WTC11 (cell line): ENCODE results near the gene CBX7. TPM values are rescaled to one million over a fixed set of nuclear protein-coding genes. Genes with fewer than 3 reads are reported as not detected.

Experiments used
- ATAC-seq: fragments of 200-7000 bp; cut with Tn5 transposase; 2 replicates; pipeline ENCODE4 v1.10.0; 2021; ENCODE audit warnings: mild to moderate bottlenecking, moderate library complexity
- CTCF ChIA-PET: fragments of 300-600 bp; sonication (Branson Sonifier 250); formaldehyde crosslinking; loops from one replicate; lab custom pipeline; 2021; ENCODE audit warnings: antibody characterized with exemption; lab: Charles Lee
- POLR2A ChIA-PET: fragments of 350-600 bp; sonication (Branson Sonifier 250); formaldehyde crosslinking; loops from one replicate; lab custom pipeline; 2021; ENCODE audit warnings: antibody characterized with exemption; lab: Charles Lee
- DNase-seq: peaks from one replicate; pipeline ENCODE4 v3.0.0; 2021; ENCODE audit warnings: low spot score
- H3K27ac Mint-ChIP-seq: 2 replicates; pipeline ENCODE4 v1.8.0; 2021; ENCODE audit warnings: mixed read lengths
- H3K27me3 Mint-ChIP-seq: 2 replicates; pipeline ENCODE4 v1.8.0; 2021; ENCODE audit warnings: low read depth, mild to moderate bottlenecking, moderate library complexity, mixed read lengths
- H3K36me3 Mint-ChIP-seq: 2 replicates; pipeline ENCODE4 v1.8.0; 2021; ENCODE audit warnings: mixed read lengths
- H3K4me1 Mint-ChIP-seq: 2 replicates; pipeline ENCODE4 v1.8.0; 2022; ENCODE audit warnings: mixed read lengths
- H3K4me3 Mint-ChIP-seq: 2 replicates; pipeline ENCODE4 v1.8.0; 2021; ENCODE audit warnings: mild to moderate bottlenecking, moderate library complexity, mixed read lengths
- H3K9me3 Mint-ChIP-seq: 2 replicates; pipeline ENCODE4 v1.8.0; 2021; ENCODE audit warnings: mixed read lengths
- CBFB ChIP-seq: sonication (generic); formaldehyde crosslinking; IDR thresholded peaks from 2 replicates; pipeline ENCODE4 v1.8.1; 2022; ENCODE audit warnings: mild to moderate bottlenecking, low read depth, missing genetic modification reagents
- FOXJ3 ChIP-seq: sonication (generic); formaldehyde crosslinking; IDR thresholded peaks from 2 replicates; pipeline ENCODE4 v1.9.0; 2021; ENCODE audit warnings: missing genetic modification reagents, mild to moderate bottlenecking, borderline replicate concordance
- GRHL2 ChIP-seq: fragments of 250-450 bp; sonication (Bioruptor Pico); IDR thresholded peaks from 2 replicates; pipeline ENCODE4 v1.8.0; 2022; ENCODE audit warnings: mild to moderate bottlenecking, moderate library complexity; ENCODE audit not compliant: insufficient replicate concordance, severe bottlenecking
- HMGA2 ChIP-seq: fragments of 250-450 bp; sonication (Bioruptor Pico); IDR thresholded peaks from 2 replicates; pipeline ENCODE4 v1.4.0; 2021; ENCODE audit warnings: mild to moderate bottlenecking, moderate library complexity
- RELA ChIP-seq: sonication (generic); formaldehyde crosslinking; IDR thresholded peaks from 2 replicates; pipeline ENCODE4 v1.8.1; 2022; ENCODE audit warnings: missing genetic modification reagents, mild to moderate bottlenecking, borderline replicate concordance
- TEAD1 ChIP-seq: sonication (generic); formaldehyde crosslinking; IDR thresholded peaks from 2 replicates; pipeline ENCODE4 v1.8.0; 2022; ENCODE audit warnings: mild to moderate bottlenecking, missing genetic modification reagents
- TP53 ChIP-seq: sonication (generic); formaldehyde crosslinking; IDR thresholded peaks from 2 replicates; pipeline ENCODE4 v1.8.1; 2023; ENCODE audit warnings: mild to moderate bottlenecking, missing genetic modification reagents
- ZBTB21 ChIP-seq: sonication (generic); formaldehyde crosslinking; IDR thresholded peaks from 2 replicates; pipeline ENCODE4 v1.8.1; 2023; ENCODE audit warnings: mild to moderate bottlenecking, missing genetic modification reagents, borderline replicate concordance
- ZNF121 ChIP-seq: sonication (generic); formaldehyde crosslinking; IDR thresholded peaks from 2 replicates; pipeline ENCODE4 v1.8.0; 2023; ENCODE audit warnings: missing genetic modification reagents
- ZNF396 ChIP-seq: fragments of 250-450 bp; sonication (Bioruptor Pico); IDR thresholded peaks from 2 replicates; pipeline ENCODE4 v1.8.0; 2021; ENCODE audit warnings: mild to moderate bottlenecking, moderate library complexity, borderline replicate concordance
- total RNA-seq: library from RNA; stranded (reverse); gene quantifications from 3 replicates; pipeline ENCODE4 v1.2.3, GENCODE V29; 2021
- TF ChIP-seq, protein P1 (sequence below): sonication (generic); formaldehyde crosslinking; IDR thresholded peaks from 2 replicates; pipeline ENCODE4 v1.8.1; 2022; ENCODE audit warnings: low read depth, missing genetic modification reagents, borderline replicate concordance
- TF ChIP-seq, protein P2 (sequence below): sonication (generic); formaldehyde crosslinking; conservative IDR thresholded peaks from 2 replicates; pipeline ENCODE4 v1.8.1; 2022; ENCODE audit warnings: mild to moderate bottlenecking, missing genetic modification reagents
- TF ChIP-seq, protein P3 (sequence below): sonication (generic); formaldehyde crosslinking; IDR thresholded peaks from 2 replicates; pipeline ENCODE4 v1.8.1; 2022; ENCODE audit warnings: low read depth, mild to moderate bottlenecking, moderate library complexity, missing genetic modification reagents, borderline replicate concordance
- TF ChIP-seq, protein P4 (sequence below): sonication (generic); formaldehyde crosslinking; IDR thresholded peaks from 2 replicates; pipeline ENCODE4 v1.8.1; 2023; ENCODE audit warnings: mild to moderate bottlenecking, missing genetic modification reagents, borderline replicate concordance
- TF ChIP-seq, protein P5 (sequence below): sonication (generic); formaldehyde crosslinking; IDR thresholded peaks from 2 replicates; pipeline ENCODE4 v1.8.0; 2022; ENCODE audit warnings: missing genetic modification reagents

Gene CBX7
- total RNA-seq, 1 experiment from 2014 or later: 10.6 TPM

DNA sequence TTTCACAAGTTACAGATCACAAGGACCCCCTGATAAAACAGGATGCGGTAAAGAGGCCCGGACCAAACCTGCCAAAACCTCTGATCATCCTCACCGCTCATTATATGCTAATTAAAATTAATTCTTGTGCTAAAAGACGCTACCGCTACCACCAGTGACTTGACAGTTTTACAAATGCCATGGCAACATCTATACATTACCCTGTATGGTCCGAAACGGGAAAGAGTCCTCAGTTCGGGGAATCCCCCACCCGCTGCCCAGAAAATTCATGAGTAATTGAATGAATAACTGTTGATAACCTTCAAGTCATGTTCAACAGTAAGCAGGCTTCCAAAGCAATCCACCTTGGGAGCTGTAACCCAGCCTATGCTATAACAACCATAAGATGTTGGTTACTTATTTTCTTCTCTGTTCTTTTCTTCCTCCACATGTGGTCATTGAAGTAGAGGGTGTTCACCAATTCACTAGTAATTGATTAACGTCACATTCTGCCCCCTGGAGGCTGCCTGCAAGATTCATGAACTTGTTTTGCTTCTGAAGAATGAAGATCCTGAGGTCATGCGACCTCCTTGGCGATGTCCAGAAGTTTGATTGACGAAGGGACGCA, 34.8 kb downstream of the CBX7 start:
- DNase-seq (peak; percentile 67), ATAC-seq (peak; percentile 32; the same call in 1 of the 2 replicates)
- Mint-ChIP-seq H3K27me3 (peaks cover 45% of the 10 kb centered on the region), H3K36me3 (no peaks in the 10 kb centered on the region), H3K27ac (no peak overlapping the region), H3K4me3 (no peak overlapping the region), H3K9me3 (no peaks in the 10 kb centered on the region), H3K4me1 (peaks cover 34% of the 10 kb centered on the region)
- CTCF ChIA-PET: interaction anchor here (1.5 kb wide), 1 partner anchor 18 kb away, joined by 3 read pairs; no protein-coding TSS in a partner anchor
- TF ChIP-seq FOXJ3 (CRISPR knock-in tag) (no peak), TEAD1 (CRISPR knock-in tag) (no peak), HMGA2 (CRISPR knock-in tag) (no peak), ZNF396 (CRISPR knock-in tag) (no peak), ZBTB21 (CRISPR knock-in tag) (no peak), RELA (no peak), GRHL2 (no peak), CBFB (CRISPR knock-in tag) (no peak), ZNF121 (no peak), TP53 (CRISPR knock-in tag) (no peak)
- TF ChIP-seq, protein P1, sequence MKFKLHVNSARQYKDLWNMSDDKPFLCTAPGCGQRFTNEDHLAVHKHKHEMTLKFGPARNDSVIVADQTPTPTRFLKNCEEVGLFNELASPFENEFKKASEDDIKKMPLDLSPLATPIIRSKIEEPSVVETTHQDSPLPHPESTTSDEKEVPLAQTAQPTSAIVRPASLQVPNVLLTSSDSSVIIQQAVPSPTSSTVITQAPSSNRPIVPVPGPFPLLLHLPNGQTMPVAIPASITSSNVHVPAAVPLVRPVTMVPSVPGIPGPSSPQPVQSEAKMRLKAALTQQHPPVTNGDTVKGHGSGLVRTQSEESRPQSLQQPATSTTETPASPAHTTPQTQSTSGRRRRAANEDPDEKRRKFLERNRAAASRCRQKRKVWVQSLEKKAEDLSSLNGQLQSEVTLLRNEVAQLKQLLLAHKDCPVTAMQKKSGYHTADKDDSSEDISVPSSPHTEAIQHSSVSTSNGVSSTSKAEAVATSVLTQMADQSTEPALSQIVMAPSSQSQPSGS (CRISPR knock-in tag): no peak
- TF ChIP-seq, protein P2, sequence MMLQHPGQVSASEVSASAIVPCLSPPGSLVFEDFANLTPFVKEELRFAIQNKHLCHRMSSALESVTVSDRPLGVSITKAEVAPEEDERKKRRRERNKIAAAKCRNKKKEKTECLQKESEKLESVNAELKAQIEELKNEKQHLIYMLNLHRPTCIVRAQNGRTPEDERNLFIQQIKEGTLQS (CRISPR knock-in tag): no peak
- TF ChIP-seq, protein P3, sequence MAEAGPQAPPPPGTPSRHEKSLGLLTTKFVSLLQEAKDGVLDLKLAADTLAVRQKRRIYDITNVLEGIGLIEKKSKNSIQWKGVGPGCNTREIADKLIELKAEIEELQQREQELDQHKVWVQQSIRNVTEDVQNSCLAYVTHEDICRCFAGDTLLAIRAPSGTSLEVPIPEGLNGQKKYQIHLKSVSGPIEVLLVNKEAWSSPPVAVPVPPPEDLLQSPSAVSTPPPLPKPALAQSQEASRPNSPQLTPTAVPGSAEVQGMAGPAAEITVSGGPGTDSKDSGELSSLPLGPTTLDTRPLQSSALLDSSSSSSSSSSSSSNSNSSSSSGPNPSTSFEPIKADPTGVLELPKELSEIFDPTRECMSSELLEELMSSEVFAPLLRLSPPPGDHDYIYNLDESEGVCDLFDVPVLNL (CRISPR knock-in tag): no peak
- TF ChIP-seq, protein P4, sequence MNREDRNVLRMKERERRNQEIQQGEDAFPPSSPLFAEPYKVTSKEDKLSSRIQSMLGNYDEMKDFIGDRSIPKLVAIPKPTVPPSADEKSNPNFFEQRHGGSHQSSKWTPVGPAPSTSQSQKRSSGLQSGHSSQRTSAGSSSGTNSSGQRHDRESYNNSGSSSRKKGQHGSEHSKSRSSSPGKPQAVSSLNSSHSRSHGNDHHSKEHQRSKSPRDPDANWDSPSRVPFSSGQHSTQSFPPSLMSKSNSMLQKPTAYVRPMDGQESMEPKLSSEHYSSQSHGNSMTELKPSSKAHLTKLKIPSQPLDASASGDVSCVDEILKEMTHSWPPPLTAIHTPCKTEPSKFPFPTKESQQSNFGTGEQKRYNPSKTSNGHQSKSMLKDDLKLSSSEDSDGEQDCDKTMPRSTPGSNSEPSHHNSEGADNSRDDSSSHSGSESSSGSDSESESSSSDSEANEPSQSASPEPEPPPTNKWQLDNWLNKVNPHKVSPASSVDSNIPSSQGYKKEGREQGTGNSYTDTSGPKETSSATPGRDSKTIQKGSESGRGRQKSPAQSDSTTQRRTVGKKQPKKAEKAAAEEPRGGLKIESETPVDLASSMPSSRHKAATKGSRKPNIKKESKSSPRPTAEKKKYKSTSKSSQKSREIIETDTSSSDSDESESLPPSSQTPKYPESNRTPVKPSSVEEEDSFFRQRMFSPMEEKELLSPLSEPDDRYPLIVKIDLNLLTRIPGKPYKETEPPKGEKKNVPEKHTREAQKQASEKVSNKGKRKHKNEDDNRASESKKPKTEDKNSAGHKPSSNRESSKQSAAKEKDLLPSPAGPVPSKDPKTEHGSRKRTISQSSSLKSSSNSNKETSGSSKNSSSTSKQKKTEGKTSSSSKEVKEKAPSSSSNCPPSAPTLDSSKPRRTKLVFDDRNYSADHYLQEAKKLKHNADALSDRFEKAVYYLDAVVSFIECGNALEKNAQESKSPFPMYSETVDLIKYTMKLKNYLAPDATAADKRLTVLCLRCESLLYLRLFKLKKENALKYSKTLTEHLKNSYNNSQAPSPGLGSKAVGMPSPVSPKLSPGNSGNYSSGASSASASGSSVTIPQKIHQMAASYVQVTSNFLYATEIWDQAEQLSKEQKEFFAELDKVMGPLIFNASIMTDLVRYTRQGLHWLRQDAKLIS (CRISPR knock-in tag): no peak
- TF ChIP-seq, protein P5, sequence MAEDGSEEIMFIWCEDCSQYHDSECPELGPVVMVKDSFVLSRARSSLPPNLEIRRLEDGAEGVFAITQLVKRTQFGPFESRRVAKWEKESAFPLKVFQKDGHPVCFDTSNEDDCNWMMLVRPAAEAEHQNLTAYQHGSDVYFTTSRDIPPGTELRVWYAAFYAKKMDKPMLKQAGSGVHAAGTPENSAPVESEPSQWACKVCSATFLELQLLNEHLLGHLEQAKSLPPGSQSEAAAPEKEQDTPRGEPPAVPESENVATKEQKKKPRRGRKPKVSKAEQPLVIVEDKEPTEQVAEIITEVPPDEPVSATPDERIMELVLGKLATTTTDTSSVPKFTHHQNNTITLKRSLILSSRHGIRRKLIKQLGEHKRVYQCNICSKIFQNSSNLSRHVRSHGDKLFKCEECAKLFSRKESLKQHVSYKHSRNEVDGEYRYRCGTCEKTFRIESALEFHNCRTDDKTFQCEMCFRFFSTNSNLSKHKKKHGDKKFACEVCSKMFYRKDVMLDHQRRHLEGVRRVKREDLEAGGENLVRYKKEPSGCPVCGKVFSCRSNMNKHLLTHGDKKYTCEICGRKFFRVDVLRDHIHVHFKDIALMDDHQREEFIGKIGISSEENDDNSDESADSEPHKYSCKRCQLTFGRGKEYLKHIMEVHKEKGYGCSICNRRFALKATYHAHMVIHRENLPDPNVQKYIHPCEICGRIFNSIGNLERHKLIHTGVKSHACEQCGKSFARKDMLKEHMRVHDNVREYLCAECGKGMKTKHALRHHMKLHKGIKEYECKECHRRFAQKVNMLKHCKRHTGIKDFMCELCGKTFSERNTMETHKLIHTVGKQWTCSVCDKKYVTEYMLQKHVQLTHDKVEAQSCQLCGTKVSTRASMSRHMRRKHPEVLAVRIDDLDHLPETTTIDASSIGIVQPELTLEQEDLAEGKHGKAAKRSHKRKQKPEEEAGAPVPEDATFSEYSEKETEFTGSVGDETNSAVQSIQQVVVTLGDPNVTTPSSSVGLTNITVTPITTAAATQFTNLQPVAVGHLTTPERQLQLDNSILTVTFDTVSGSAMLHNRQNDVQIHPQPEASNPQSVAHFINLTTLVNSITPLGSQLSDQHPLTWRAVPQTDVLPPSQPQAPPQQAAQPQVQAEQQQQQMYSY (CRISPR knock-in tag): no peak
- POLR2A ChIA-PET: no interaction called here
